Fibroblast of skin of abdomen (primary cell): Measurements from ENCODE around the gene FCN1.

Source experiments
- DNase-seq: peaks from one replicate; pipeline ENCODE4 v3.0.0-alpha.2; 2013

Gene FCN1

GRCh38 chr9:134891053-134891452 lies 26.7 kb downstream of the FCN1 start:
- no peak for DNase-seq

- DNase-seq, result no peak
These were observed 27.6 kb downstream of the FCN1 start for GRCh38 chr9:134890155-134890495.

- no peak for DNase-seq
These were observed 28.1 kb downstream of the FCN1 start for GRCh38 chr9:134889386-134890154.

GRCh38 chr9:134888603-134889190 lies 29.0 kb downstream of the FCN1 start:
- DNase-seq, result no peak

GRCh38 chr9:134887686-134888602 lies 29.8 kb downstream of the FCN1 start:
- no peak for DNase-seq

- no peak for DNase-seq
These were observed 30.5 kb downstream of the FCN1 start for GRCh38 chr9:134887219-134887618.

GRCh38 chr9:134886413-134886913 lies 31.2 kb downstream of the FCN1 start:
- DNase-seq, result no peak

- no peak for DNase-seq
These were observed 31.9 kb downstream of the FCN1 start for GRCh38 chr9:134885679-134886412.

GRCh38 chr9:134885001-134885678 lies 32.6 kb downstream of the FCN1 start:
- no peak for DNase-seq

- DNase-seq, result no peak
These were observed 33.2 kb downstream of the FCN1 start for GRCh38 chr9:134884492-134884891.

GRCh38 chr9:134883040-134883782 lies 34.5 kb downstream of the FCN1 start:
- no peak for DNase-seq

- no peak for DNase-seq
These were observed 35.4 kb downstream of the FCN1 start for GRCh38 chr9:134882204-134882785.

- no peak for DNase-seq
These were observed 36.4 kb downstream of the FCN1 start for GRCh38 chr9:134881313-134881670.

- no peak for DNase-seq
These were observed 37.0 kb downstream of the FCN1 start, which contains the start of gene FCN2 for GRCh38 chr9:134880484-134881312. Gene FCN2, plus strand, starts transcription at chr9:134880810. Its CDS starts 12 bp downstream, at chr9:134880822.

- no peak for DNase-seq
These were observed 37.8 kb downstream of the FCN1 start for GRCh38 chr9:134879664-134880483.

- no peak for DNase-seq
These were observed 40.2 kb downstream of the FCN1 start for GRCh38 chr9:134877541-134877940.

- DNase-seq, result no peak
These were observed 42.3 kb downstream of the FCN1 start for GRCh38 chr9:134875371-134875770.

- DNase-seq, result no peak
These were observed 45.1 kb downstream of the FCN1 start for GRCh38 chr9:134872482-134873231.
